Calu3 (cell line): ENCODE results near the gene INTS13. TPM values are rescaled to one million over a fixed set of nuclear protein-coding genes. Genes with fewer than 3 reads are reported as not detected.
"Not testable (repeated sequence)": the region's sequence is repeated elsewhere in the genome, so short reads cannot be mapped to it uniquely, and the experiment has no call there.

Experiments used
- BruUV-seq: library from RNA; stranded (reverse); fragments of 400-500 nt; replicated peaks from 2 replicates; lab custom pipeline; 2021; lab: Mats Ljungman, UMichigan
- CTCF ChIA-PET: fragments of 300-600 bp; sonication (Branson Sonifier 250); formaldehyde crosslinking; loops from one replicate; lab custom pipeline; 2022; ENCODE audit warnings: antibody characterized with exemption; lab: Charles Lee
- DNase-seq: peaks from one replicate; pipeline ENCODE4 v3.0.0; 2022
- H3K27ac Mint-ChIP-seq: one replicate; pipeline ENCODE4 v1.8.0; 2022; ENCODE audit warnings: mixed read lengths; ENCODE audit not compliant: unreplicated experiment
- H3K27me3 Mint-ChIP-seq: one replicate; pipeline ENCODE4 v1.8.0; 2022; ENCODE audit warnings: mixed read lengths; ENCODE audit not compliant: unreplicated experiment
- H3K36me3 Mint-ChIP-seq: one replicate; pipeline ENCODE4 v1.8.0; 2022; ENCODE audit warnings: mild to moderate bottlenecking, moderate library complexity, mixed read lengths; ENCODE audit not compliant: insufficient read depth, unreplicated experiment
- H3K4me1 Mint-ChIP-seq: one replicate; pipeline ENCODE4 v1.8.0; 2022; ENCODE audit warnings: mild to moderate bottlenecking, low read depth, mixed read lengths; ENCODE audit not compliant: unreplicated experiment
- H3K4me3 Mint-ChIP-seq: one replicate; pipeline ENCODE4 v1.8.0; 2022; ENCODE audit warnings: mild to moderate bottlenecking, low read depth, moderate library complexity, mixed read lengths; ENCODE audit not compliant: unreplicated experiment
- H3K9me3 Mint-ChIP-seq: one replicate; pipeline ENCODE4 v1.8.0; 2022; ENCODE audit warnings: low read depth, mixed read lengths; ENCODE audit not compliant: unreplicated experiment
- intact Hi-C: fragments of 100-400 bp; cut with micrococcal nuclease; formaldehyde crosslinking; loops from one replicate; pipeline ENCODE4 v1.10.0; 2022; ENCODE audit not compliant: unreplicated experiment
- total RNA-seq: library from RNA; stranded (reverse); gene quantifications from 2 replicates; pipeline ENCODE4 v1.2.3, GENCODE V29; 2022
- TF ChIP-seq, protein P1 (sequence below): fragments of 200-600 bp; IDR thresholded peaks from one replicate; pipeline ENCODE4 v1.8.0; 2022; ENCODE audit warnings: antibody characterized with exemption; ENCODE audit not compliant: unreplicated experiment

Gene INTS13
- total RNA-seq, 1 experiment from 2014 or later = 35.0 TPM

DNA sequence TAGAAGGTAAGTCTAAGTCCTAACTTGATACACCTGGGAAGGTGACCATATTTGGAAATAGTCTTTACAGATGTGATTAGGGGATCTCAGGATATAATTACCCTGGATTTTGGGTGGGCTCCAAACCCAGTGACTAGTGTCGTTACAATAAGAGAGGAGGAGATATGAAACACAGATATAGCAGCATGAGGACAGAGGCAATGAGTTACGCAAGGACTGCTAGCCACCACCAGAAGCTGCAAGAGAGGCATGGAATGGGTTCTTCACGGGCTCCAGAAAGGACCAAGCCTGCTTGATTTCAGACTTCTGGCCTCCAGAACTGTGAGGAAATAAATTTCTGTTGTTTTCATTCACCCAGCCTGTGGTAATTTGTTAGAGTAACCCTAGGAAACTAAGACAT lies 29.1 kb upstream of the INTS13 start:
- no TSS peak for BruUV-seq
- H3K27me3 Mint-ChIP-seq = no peaks in the 10 kb centered on the region
- H3K9me3 Mint-ChIP-seq = no peaks in the 10 kb centered on the region
- H3K27ac Mint-ChIP-seq = no peak overlapping the region
- peaks cover 18% of the 10 kb centered on the region for H3K36me3 Mint-ChIP-seq
- TF ChIP-seq, protein P1, sequence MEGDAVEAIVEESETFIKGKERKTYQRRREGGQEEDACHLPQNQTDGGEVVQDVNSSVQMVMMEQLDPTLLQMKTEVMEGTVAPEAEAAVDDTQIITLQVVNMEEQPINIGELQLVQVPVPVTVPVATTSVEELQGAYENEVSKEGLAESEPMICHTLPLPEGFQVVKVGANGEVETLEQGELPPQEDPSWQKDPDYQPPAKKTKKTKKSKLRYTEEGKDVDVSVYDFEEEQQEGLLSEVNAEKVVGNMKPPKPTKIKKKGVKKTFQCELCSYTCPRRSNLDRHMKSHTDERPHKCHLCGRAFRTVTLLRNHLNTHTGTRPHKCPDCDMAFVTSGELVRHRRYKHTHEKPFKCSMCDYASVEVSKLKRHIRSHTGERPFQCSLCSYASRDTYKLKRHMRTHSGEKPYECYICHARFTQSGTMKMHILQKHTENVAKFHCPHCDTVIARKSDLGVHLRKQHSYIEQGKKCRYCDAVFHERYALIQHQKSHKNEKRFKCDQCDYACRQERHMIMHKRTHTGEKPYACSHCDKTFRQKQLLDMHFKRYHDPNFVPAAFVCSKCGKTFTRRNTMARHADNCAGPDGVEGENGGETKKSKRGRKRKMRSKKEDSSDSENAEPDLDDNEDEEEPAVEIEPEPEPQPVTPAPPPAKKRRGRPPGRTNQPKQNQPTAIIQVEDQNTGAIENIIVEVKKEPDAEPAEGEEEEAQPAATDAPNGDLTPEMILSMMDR = no peak
- no peak for DNase-seq
- intact Hi-C loops = no loop called here
- no peak overlapping the region for H3K4me3 Mint-ChIP-seq
- no peaks in the 10 kb centered on the region for H3K4me1 Mint-ChIP-seq
- CTCF ChIA-PET = interaction anchor here (1.1 kb wide), 1 partner anchor 9 kb away, joined by 3 read pairs; no protein-coding TSS in a partner anchor

DNA sequence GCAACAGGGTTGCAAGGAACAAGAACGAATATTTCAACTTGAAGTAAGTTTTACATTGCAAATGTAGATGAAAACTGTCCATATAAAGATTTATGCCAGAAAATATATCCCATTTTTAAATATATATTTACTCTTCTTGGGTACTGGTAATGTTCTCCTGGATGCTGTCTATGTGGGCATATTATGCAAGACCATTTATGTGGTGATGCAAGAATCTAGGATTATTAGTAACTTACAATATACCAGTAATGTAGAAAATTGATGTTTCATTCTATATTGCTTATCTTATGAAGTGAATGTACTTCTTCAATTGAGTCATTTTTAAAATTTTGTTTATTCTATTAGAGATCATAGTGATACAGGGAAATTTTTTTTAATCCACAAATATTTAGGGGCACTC lies 25.6 kb upstream of the INTS13 start:
- TF ChIP-seq, protein P1 = no peak
- Mint-ChIP-seq H3K9me3 (no peaks in the 10 kb centered on the region), H3K27ac (no peak overlapping the region), H3K27me3 (no peaks in the 10 kb centered on the region), H3K4me1 (no peaks in the 10 kb centered on the region), H3K36me3 (peaks cover 18% of the 10 kb centered on the region), H3K4me3 (no peak overlapping the region)
- no TSS peak for BruUV-seq
- intact Hi-C loops = no loop called here
- CTCF ChIA-PET = no interaction called here
- DNase-seq = no peak

DNA sequence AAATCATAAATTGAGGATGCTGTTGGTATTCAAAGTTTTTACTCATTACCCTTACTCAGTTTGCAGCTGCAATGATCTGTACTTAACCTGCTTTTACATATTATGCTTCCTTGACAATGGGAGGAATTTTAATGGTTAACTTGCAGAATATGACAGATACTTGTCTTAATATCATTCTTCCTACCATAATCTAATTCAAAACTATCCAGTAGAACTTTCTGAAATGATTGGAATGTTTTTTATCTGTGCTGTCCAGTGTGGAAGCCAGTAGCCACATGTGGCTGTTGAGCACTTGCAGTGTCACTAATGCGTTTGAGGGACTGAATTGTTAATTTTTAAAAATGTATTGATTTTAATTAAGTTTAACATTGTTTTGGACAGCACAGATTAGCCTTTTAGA lies 24.0 kb upstream of the INTS13 start:
- DNase-seq = no peak
- CTCF ChIA-PET = no interaction called here
- Mint-ChIP-seq H3K4me3 (no peak overlapping the region), H3K27me3 (no peaks in the 10 kb centered on the region), H3K4me1 (no peaks in the 10 kb centered on the region), H3K36me3 (peaks cover 12% of the 10 kb centered on the region), H3K27ac (no peak overlapping the region), H3K9me3 (no peaks in the 10 kb centered on the region)
- intact Hi-C loops = no loop called here
- TF ChIP-seq, protein P1 = no peak
- no TSS peak for BruUV-seq

DNA sequence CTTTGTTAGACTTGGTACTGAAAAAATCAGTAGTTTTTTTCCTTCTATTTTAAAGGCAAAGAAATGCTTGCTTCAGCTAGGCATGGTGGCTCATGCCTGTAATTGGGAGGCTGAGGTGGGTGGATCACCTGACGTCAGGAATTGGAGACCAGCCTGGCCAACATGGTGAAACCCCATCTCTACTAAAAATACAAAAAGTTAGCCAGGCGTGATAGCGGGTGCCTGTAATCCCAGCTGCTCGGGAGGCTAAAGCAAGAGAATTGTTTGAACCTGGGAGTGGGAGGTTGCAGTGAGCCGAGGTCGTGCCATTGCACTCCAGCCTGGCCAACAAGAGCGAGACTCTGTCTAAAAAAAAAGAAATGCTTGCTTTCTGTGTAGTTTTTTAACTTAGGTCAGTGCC lies 23.6 kb upstream of the INTS13 start:
- H3K27ac Mint-ChIP-seq, H3K4me1 Mint-ChIP-seq, CTCF ChIA-PET, BruUV-seq, H3K4me3 Mint-ChIP-seq, intact Hi-C loops, H3K27me3 Mint-ChIP-seq, H3K9me3 Mint-ChIP-seq, DNase-seq: not testable (repeated sequence)
- H3K36me3 Mint-ChIP-seq = peaks cover 12% of the 10 kb centered on the region

DNA sequence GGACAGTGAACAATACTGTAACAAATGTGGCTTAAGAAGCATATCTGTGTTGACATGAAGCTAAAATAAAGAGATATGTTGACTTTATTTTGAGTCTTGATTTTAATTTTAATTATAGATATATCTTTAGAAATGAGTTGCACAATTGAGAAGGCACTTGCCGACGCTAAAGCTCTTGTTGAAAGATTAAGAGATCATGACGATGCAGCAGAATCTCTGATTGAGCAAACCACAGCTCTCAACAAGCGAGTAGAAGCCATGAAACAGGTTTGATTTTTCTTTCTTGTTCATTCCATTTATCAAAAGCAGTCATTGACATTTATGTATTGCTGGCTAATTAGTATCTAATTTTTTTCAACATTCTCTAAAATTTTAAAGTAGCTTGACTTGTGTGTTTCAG lies 16.2 kb upstream of the INTS13 start:
- no peak overlapping the region for H3K4me3 Mint-ChIP-seq
- no peaks in the 10 kb centered on the region for H3K9me3 Mint-ChIP-seq
- H3K27me3 Mint-ChIP-seq = no peaks in the 10 kb centered on the region
- no TSS peak for BruUV-seq
- TF ChIP-seq, protein P1 = no peak
- H3K36me3 Mint-ChIP-seq = peaks cover 8% of the 10 kb centered on the region
- no peak for DNase-seq
- intact Hi-C loops = no loop called here
- no peaks in the 10 kb centered on the region for H3K4me1 Mint-ChIP-seq
- CTCF ChIA-PET = no interaction called here
- H3K27ac Mint-ChIP-seq = no peak overlapping the region
